Stimulated activated effector memory CD8-positive, alpha-beta T cell treated with anti-CD3 and anti-CD28 coated beads, Interleukin-12 subunit alpha, Interleukin-12 subunit beta, amount 100 ng/mL, for 72 hours (primary cell): Measurements from ENCODE around the gene MPDU1.

Source experiments
- ATAC-seq: fragments of 150-1000 bp; cut with Tn5 transposase; 2 replicates; pipeline ENCODE4 v1.10.0; 2021
- DNase-seq, 2 donors: peaks; one replicate each; pipeline ENCODE4 v3.0.0; 2021 to 2022; ENCODE audit warnings: low spot score in 2 of 2
- H3K27ac Mint-ChIP-seq: one replicate; pipeline ENCODE4 v1.8.0; 2022; ENCODE audit warnings: mild to moderate bottlenecking, mixed read lengths
- H3K36me3 Mint-ChIP-seq: one replicate; pipeline ENCODE4 v1.8.0; 2022; ENCODE audit warnings: mild to moderate bottlenecking, mixed read lengths
- H3K4me1 Mint-ChIP-seq: one replicate; pipeline ENCODE4 v1.8.0; 2022; ENCODE audit warnings: mixed read lengths
- H3K4me3 Mint-ChIP-seq: one replicate; pipeline ENCODE4 v1.8.0; 2022; ENCODE audit warnings: mild to moderate bottlenecking, mixed read lengths
- H3K9me3 Mint-ChIP-seq: one replicate; pipeline ENCODE4 v1.8.0; 2022; ENCODE audit warnings: mixed read lengths

MPDU1 gene

GRCh38 chr17:7573324-7574080, 10.2 kb upstream of the MPDU1 start:
- Mint-ChIP-seq H3K9me3 (no peaks in the 10 kb centered on the region), H3K4me1 (peaks cover 74% of the 10 kb centered on the region), H3K27ac (peak overlapping the region; percentile 100), H3K4me3 (peak overlapping the region; percentile 94), H3K36me3 (peaks cover 99% of the 10 kb centered on the region)
- DNase-seq = peak; percentile 76 to 91
- peak; percentile 59 for ATAC-seq

DNA sequence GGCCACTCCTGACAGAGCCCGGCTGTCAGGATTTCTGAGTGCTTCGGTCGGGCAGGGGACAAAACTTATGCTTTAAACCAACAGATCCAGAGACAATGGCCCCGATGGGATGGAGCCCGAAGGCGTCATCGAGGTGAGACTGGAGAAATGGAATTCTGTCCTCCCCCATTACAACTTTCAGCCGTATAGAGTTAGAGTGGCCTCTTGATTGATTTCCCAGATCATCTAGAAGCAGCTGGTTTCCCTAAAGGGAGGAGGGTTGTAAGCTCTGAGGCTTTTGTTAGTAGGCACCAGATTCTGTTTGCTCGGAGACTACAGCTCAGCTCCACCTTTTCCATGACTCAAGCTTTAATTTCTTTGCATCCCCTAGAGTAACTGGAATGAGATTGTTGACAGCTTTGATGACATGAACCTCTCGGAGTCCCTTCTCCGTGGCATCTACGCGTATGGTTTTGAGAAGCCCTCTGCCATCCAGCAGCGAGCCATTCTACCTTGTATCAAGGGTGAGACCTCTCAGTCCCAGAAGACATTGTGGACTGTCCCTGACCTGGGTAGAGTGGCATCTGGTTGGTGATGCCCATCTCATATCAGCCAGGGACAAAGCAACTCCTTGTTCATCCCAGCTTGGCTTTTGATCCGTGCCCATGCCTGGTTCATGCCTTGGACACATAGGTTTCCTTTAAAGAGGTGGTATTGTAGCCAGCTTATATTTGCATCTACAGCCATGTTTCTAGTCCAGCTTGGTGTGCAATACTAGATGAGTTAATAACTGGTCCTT, 9.3 kb upstream of the MPDU1 start:
- Mint-ChIP-seq H3K36me3 (peaks cover 99% of the 10 kb centered on the region), H3K27ac (peak overlapping the region; percentile 100), H3K9me3 (no peaks in the 10 kb centered on the region), H3K4me1 (peaks cover 82% of the 10 kb centered on the region), H3K4me3 (peak overlapping the region; percentile 94)
- DNase-seq = no peak
- no peak for ATAC-seq

GRCh38 chr17:7575481-7575883, 8.2 kb upstream of the MPDU1 start:
- ATAC-seq (no peak), DNase-seq (no peak)
- H3K27ac Mint-ChIP-seq = peak overlapping the region; percentile 100
- peaks cover 97% of the 10 kb centered on the region for H3K36me3 Mint-ChIP-seq
- peaks cover 93% of the 10 kb centered on the region for H3K4me1 Mint-ChIP-seq
- peak overlapping the region; percentile 94 for H3K4me3 Mint-ChIP-seq
- no peaks in the 10 kb centered on the region for H3K9me3 Mint-ChIP-seq

DNA sequence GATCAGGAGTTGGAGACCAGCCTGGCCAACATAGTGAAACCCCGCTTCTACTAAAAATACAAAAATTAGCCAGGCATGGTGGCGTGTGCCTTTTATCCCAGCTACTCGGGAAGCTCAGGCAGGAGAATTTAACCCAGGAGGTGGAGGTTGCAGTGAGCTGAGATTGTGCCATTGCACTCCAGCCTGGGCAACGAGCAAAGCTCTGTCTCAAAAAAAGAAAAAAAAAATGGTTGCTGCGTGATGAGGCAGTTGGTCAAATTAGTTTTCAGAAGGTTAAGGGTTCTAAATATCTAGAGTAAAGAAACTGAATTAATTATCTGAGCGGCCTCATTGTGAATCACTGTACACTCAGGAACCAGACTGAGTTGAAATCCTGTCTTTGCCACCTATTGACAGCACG, 7.7 kb upstream of the MPDU1 start:
- Mint-ChIP-seq H3K4me1 (peaks cover 95% of the 10 kb centered on the region), H3K36me3 (peaks cover 97% of the 10 kb centered on the region), H3K4me3 (peak overlapping the region; percentile 94), H3K9me3 (no peaks in the 10 kb centered on the region), H3K27ac (peak overlapping the region; percentile 100)
- no peak for ATAC-seq
- DNase-seq = no peak

- Mint-ChIP-seq H3K9me3 (no peaks in the 10 kb centered on the region), H3K36me3 (peaks cover 97% of the 10 kb centered on the region), H3K4me1 (peaks cover 95% of the 10 kb centered on the region), H3K4me3 (peak overlapping the region; percentile 94), H3K27ac (peak overlapping the region; percentile 100)
- ATAC-seq (no peak), DNase-seq (peak in 1 of 2 donors; percentile 55)
These were observed 7.2 kb upstream of the MPDU1 start for GRCh38 chr17:7576432-7576937.

- Mint-ChIP-seq H3K4me1 (peaks cover 92% of the 10 kb centered on the region), H3K27ac (peak overlapping the region; percentile 100), H3K9me3 (no peaks in the 10 kb centered on the region), H3K4me3 (peak overlapping the region; percentile 94), H3K36me3 (peaks cover 94% of the 10 kb centered on the region)
- no peak for DNase-seq
- no peak for ATAC-seq
These were observed 6.1 kb upstream of the MPDU1 start for GRCh38 chr17:7577327-7578199.

DNA sequence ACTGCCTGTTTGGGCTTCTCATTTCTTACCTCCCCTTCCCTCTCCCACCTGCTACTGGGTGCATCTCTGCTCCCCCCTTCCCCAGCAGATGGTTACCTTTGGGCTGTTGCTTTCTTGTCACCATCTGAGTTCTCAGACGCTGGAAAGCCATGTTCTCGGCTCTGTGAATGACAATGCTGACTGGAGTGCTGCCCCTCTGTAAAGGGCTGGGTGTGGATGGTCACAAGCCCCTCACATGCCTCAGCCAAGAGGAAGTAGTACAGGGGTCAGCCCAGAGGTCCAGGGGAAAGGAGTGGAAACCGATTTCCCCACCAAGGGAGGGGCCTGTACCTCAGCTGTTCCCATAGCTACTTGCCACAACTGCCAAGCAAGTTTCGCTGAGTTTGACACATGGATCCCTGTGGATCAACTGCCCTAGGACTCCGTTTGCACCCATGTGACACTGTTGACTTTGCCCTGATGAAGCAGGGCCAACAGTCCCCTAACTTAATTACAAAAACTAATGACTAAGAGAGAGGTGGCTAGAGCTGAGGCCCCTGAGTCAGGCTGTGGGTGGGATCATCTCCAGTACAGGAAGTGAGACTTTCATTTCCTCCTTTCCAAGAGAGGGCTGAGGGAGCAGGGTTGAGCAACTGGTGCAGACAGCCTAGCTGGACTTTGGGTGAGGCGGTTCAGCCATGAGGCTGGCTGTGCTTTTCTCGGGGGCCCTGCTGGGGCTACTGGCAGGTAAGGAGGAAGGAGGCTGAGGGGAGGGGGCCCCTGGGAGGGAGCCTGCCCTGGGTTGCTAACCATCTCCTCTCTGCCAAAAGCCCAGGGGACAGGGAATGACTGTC, 4.4 kb upstream of the MPDU1 start, which contains the start of gene CD68:
TSS of gene CD68 (plus strand) at position 638 of the 833 bp plus-strand sequence. CDS start at position 678, 40 bp downstream.
- Mint-ChIP-seq H3K4me1 (peaks cover 85% of the 10 kb centered on the region), H3K27ac (peak within 1 kb of the TSS; percentile 97), H3K9me3 (no peaks in the 10 kb centered on the region), H3K4me3 (peak within 1 kb of the TSS; percentile 93), H3K36me3 (peaks cover 90% of the 10 kb centered on the region)
- DNase-seq = peak; percentile 53 to 85
- ATAC-seq = peak; percentile 80

DNA sequence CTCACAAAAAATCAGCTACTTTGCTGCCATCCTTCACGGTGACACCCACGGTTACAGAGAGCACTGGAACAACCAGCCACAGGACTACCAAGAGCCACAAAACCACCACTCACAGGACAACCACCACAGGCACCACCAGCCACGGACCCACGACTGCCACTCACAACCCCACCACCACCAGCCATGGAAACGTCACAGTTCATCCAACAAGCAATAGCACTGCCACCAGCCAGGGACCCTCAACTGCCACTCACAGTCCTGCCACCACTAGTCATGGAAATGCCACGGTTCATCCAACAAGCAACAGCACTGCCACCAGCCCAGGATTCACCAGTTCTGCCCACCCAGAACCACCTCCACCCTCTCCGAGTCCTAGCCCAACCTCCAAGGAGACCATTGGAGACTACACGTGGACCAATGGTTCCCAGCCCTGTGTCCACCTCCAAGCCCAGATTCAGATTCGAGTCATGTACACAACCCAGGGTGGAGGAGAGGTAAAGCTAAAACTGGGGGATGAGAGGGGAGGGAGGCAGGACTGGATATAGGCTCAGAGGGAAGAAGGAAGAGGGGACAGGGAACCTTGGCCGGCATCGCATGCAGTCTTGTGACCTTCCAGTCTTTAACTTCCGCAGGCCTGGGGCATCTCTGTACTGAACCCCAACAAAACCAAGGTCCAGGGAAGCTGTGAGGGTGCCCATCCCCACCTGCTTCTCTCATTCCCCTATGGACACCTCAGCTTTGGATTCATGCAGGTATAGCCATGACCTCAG, 3.6 kb upstream of the MPDU1 start:
- H3K36me3 Mint-ChIP-seq = peaks cover 90% of the 10 kb centered on the region
- ATAC-seq (peak; percentile 2), DNase-seq (no peak)
- no peaks in the 10 kb centered on the region for H3K9me3 Mint-ChIP-seq
- H3K27ac Mint-ChIP-seq = peak overlapping the region; percentile 97
- peak overlapping the region; percentile 93 for H3K4me3 Mint-ChIP-seq
- peaks cover 85% of the 10 kb centered on the region for H3K4me1 Mint-ChIP-seq

GRCh38 chr17:7580604-7581575, 2.8 kb upstream of the MPDU1 start:
- Mint-ChIP-seq H3K9me3 (no peaks in the 10 kb centered on the region), H3K36me3 (peaks cover 85% of the 10 kb centered on the region), H3K27ac (peak overlapping the region; percentile 97), H3K4me1 (peaks cover 84% of the 10 kb centered on the region), H3K4me3 (peak overlapping the region; percentile 93)
- ATAC-seq (no peak), DNase-seq (peak in 1 of 2 donors; percentile 51)

- H3K4me1 Mint-ChIP-seq = peaks cover 75% of the 10 kb centered on the region
- H3K27ac Mint-ChIP-seq = peak overlapping the region; percentile 97
- no peaks in the 10 kb centered on the region for H3K9me3 Mint-ChIP-seq
- DNase-seq = peak in 1 of 2 donors; percentile 53
- ATAC-seq = no peak
- peaks cover 79% of the 10 kb centered on the region for H3K36me3 Mint-ChIP-seq
- peak overlapping the region; percentile 93 for H3K4me3 Mint-ChIP-seq
These were observed 1.0 kb upstream of the MPDU1 start for GRCh38 chr17:7582396-7583252.

DNA sequence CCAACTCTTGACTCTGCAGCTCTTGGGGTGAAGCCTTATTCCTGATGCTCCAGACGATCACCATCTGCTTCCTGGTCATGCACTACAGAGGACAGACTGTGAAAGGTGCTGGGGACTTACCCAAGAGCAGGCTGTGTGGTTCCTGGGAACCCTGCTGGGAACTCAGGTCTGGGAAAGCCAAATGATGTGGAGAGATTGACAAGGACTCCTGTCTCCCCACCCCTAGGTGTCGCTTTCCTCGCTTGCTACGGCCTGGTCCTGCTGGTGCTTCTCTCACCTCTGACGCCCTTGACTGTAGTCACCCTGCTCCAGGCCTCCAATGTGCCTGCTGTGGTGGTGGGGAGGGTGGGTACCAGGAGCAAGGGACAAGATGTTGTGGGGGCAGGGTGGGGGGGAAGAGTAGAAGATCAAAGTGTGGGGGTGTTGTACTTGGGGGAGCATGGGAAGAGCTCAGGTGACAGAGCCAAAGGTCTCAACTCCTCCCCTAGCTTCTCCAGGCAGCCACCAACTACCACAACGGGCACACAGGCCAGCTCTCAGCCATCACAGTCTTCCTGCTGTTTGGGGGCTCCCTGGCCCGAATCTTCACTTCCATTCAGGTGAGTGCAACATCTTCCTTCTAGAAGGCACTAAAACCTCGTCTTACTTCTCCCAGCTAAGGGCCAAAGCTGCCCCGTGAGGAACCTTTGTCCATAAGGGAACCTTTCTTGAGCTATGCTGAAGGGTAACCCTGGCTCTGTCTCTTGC, 3.2 kb downstream of the MPDU1 start:
- no peak overlapping the region for H3K4me3 Mint-ChIP-seq
- H3K9me3 Mint-ChIP-seq = no peaks in the 10 kb centered on the region
- DNase-seq (no peak), ATAC-seq (no peak)
- peak overlapping the region; percentile 49 for H3K27ac Mint-ChIP-seq
- peaks cover 69% of the 10 kb centered on the region for H3K36me3 Mint-ChIP-seq
- H3K4me1 Mint-ChIP-seq = peaks cover 35% of the 10 kb centered on the region
